ENCODE measurements around the gene ANKRD7.

DNA sequence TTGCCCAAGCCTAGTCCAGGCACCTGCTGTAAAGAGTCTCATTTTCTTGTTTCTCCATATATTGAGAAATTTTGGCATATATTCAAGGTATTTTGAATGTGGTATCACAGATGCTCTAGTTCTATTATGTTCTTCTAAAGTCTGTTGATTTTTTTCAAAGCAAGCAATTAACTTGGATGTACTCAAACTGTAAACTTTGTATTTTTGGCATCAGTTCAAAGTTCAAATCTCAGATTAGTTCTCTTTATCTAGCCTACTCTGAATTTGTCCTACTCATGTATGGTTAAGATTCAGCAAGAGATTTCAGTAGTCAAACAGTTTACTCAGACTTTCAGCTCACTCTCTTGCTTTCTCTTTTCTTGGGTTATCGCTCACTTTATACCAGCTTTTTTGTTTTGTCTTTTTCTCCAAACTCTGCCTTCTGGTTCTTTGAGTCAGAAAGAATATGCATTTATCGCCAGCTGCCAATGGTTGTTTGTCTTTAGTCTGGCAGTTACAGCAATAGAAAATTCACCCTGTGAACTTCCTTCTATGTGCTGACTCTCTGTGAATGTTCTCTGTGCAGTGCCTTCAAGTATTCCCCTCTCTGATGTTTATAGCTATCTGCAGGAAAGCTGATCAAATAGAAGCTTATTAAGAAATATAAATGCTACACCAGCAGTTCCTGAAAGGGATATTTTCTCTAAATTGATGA lies 56.0 kb downstream of the ANKRD7 start:
- TF ChIP-seq USF2 (CRISPR knock-in tag; IDR thresholded peaks at IDR 0.05): no peak
- no peak for TF ChIP-seq E2F5 (CRISPR knock-in tag; IDR thresholded peaks at IDR 0.05)
- TF ChIP-seq ATF1 (CRISPR knock-in tag; IDR thresholded peaks at IDR 0.05): no peak
- TF ChIP-seq SMAD3 (CRISPR knock-in tag; IDR thresholded peaks at IDR 0.05; ENCODE audit: borderline replicate concordance): no peak
- TF ChIP-seq, protein P1, sequence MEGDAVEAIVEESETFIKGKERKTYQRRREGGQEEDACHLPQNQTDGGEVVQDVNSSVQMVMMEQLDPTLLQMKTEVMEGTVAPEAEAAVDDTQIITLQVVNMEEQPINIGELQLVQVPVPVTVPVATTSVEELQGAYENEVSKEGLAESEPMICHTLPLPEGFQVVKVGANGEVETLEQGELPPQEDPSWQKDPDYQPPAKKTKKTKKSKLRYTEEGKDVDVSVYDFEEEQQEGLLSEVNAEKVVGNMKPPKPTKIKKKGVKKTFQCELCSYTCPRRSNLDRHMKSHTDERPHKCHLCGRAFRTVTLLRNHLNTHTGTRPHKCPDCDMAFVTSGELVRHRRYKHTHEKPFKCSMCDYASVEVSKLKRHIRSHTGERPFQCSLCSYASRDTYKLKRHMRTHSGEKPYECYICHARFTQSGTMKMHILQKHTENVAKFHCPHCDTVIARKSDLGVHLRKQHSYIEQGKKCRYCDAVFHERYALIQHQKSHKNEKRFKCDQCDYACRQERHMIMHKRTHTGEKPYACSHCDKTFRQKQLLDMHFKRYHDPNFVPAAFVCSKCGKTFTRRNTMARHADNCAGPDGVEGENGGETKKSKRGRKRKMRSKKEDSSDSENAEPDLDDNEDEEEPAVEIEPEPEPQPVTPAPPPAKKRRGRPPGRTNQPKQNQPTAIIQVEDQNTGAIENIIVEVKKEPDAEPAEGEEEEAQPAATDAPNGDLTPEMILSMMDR (IDR thresholded peaks at IDR 0.05): no peak
- TF ChIP-seq ZNF138 (CRISPR knock-in tag; conservative IDR thresholded peaks at IDR 0.05): no peak
- no peak for TF ChIP-seq ELF4 (CRISPR knock-in tag; IDR thresholded peaks at IDR 0.05; ENCODE audit: low read depth)
- no peak for TF ChIP-seq CREB1 (CRISPR knock-in tag; IDR thresholded peaks at IDR 0.05)
- TF ChIP-seq, protein P2, sequence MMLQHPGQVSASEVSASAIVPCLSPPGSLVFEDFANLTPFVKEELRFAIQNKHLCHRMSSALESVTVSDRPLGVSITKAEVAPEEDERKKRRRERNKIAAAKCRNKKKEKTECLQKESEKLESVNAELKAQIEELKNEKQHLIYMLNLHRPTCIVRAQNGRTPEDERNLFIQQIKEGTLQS (CRISPR knock-in tag; conservative IDR thresholded peaks at IDR 0.05): no peak

All from WTC11 (cell line).